H9 (cell line): ENCODE measurements around the gene TACC2. TPM values are rescaled to one million over a fixed set of nuclear protein-coding genes. Genes with fewer than 3 reads are reported as not detected.

Experiments
- DNase-seq: peaks from one replicate; pipeline ENCODE4 v3.0.0-alpha.2; 2017
- H2AFZ ChIP-seq: one replicate; pipeline ENCODE4 v1.6.1; 2013; ENCODE audit warnings: mild to moderate bottlenecking, low read length, control low read depth, moderate library complexity
- H2AK5ac ChIP-seq: 2 replicates; pipeline ENCODE4 v1.6.1; 2013; ENCODE audit warnings: low read length, control low read depth, mixed read lengths; ENCODE audit not compliant: insufficient read length
- H2BK120ac ChIP-seq: one replicate; pipeline ENCODE4 v1.6.1; 2013; ENCODE audit warnings: low read depth, mild to moderate bottlenecking, low read length, control low read depth, inconsistent platforms; ENCODE audit not compliant: poor library complexity, severe bottlenecking
- H2BK12ac ChIP-seq: 2 replicates; pipeline ENCODE4 v1.6.1; 2013; ENCODE audit warnings: low read length, control low read depth, mixed read lengths, low read depth; ENCODE audit not compliant: insufficient read length
- H2BK15ac ChIP-seq: 2 replicates; pipeline ENCODE4 v1.6.1; 2013; ENCODE audit warnings: low read depth, low read length, control low read depth
- H2BK20ac ChIP-seq: one replicate; pipeline ENCODE4 v1.6.1; 2013; ENCODE audit warnings: low read depth, mild to moderate bottlenecking, low read length, control low read depth, inconsistent platforms; ENCODE audit not compliant: poor library complexity, severe bottlenecking
- H2BK5ac ChIP-seq: 2 replicates; pipeline ENCODE4 v1.6.1; 2013; ENCODE audit warnings: low read length, control low read depth, mixed read lengths; ENCODE audit not compliant: insufficient read length
- H3K14ac ChIP-seq: 2 replicates; pipeline ENCODE4 v1.6.1; 2013; ENCODE audit warnings: low read length, control low read depth; ENCODE audit not compliant: insufficient read depth
- H3K18ac ChIP-seq: 2 replicates; pipeline ENCODE4 v1.6.1; 2013; ENCODE audit warnings: low read depth, mild to moderate bottlenecking, mixed read lengths, low read length, control low read depth; ENCODE audit not compliant: insufficient read length
- H3K23ac ChIP-seq: 2 replicates; pipeline ENCODE4 v1.6.1; 2013; ENCODE audit warnings: low read length, control low read depth, mixed read lengths, low read depth; ENCODE audit not compliant: insufficient read length
- H3K23me2 ChIP-seq: 2 replicates; pipeline ENCODE4 v1.6.1; 2013; ENCODE audit warnings: low read depth, mild to moderate bottlenecking, mixed read lengths, low read length, control low read depth; ENCODE audit not compliant: insufficient read length, poor library complexity, severe bottlenecking
- H3K27ac ChIP-seq: 2 replicates; pipeline ENCODE4 v1.5.1; 2013; ENCODE audit warnings: low read length, control low read depth, mixed read lengths, low read depth; ENCODE audit not compliant: insufficient read length
- H3K27me3 ChIP-seq: 2 replicates; pipeline ENCODE4 v1.6.1; 2013; ENCODE audit warnings: low read length, control low read depth, inconsistent platforms; ENCODE audit not compliant: insufficient read depth
- H3K4ac ChIP-seq: 2 replicates; pipeline ENCODE4 v1.6.1; 2013; ENCODE audit warnings: low read depth, mild to moderate bottlenecking, control low read depth, inconsistent platforms, low read length, moderate library complexity
- H3K4me1 ChIP-seq: 2 replicates; pipeline ENCODE4 v1.6.1; 2013; ENCODE audit warnings: low read length, control low read depth, inconsistent platforms; ENCODE audit not compliant: insufficient read depth
- H3K4me2 ChIP-seq: 2 replicates; pipeline ENCODE4 v1.6.1; 2013; ENCODE audit warnings: low read length, control low read depth, mixed read lengths; ENCODE audit not compliant: insufficient read length, insufficient read depth
- H3K56ac ChIP-seq: 2 replicates; pipeline ENCODE4 v1.6.1; 2013; ENCODE audit warnings: low read depth, mild to moderate bottlenecking, mixed read lengths, low read length, control low read depth; ENCODE audit not compliant: insufficient read length
- H3K79me1 ChIP-seq: 2 replicates; pipeline ENCODE4 v1.6.1; 2013; ENCODE audit warnings: low read depth, mild to moderate bottlenecking, moderate library complexity, low read length, control low read depth, inconsistent platforms; ENCODE audit not compliant: insufficient read depth, poor library complexity, severe bottlenecking
- H3K79me2 ChIP-seq: 2 replicates; pipeline ENCODE4 v1.6.1; 2013; ENCODE audit warnings: low read length, control low read depth, inconsistent platforms; ENCODE audit not compliant: insufficient read depth
- H3K9ac ChIP-seq: 2 replicates; pipeline ENCODE4 v1.6.1; 2013; ENCODE audit warnings: low read length, control low read depth, mixed read lengths; ENCODE audit not compliant: insufficient read length; ENCODE audit errors: extremely low read depth
- H3K9me3 ChIP-seq: one replicate; pipeline ENCODE4 v1.6.1; 2013; ENCODE audit warnings: low read depth, low read length, inconsistent platforms; ENCODE audit not compliant: control insufficient read depth
- H3T11ph ChIP-seq: one replicate; pipeline ENCODE4 v1.6.1; 2013; ENCODE audit warnings: mild to moderate bottlenecking, low read length, control low read depth, inconsistent platforms
- H4K20me1 ChIP-seq: one replicate; pipeline ENCODE4 v1.6.1; 2013; ENCODE audit not compliant: control insufficient read depth, insufficient read length, insufficient read depth
- H4K5ac ChIP-seq: 2 replicates; pipeline ENCODE4 v1.6.1; 2013; ENCODE audit warnings: low read depth, mild to moderate bottlenecking, mixed read lengths, low read length, control low read depth; ENCODE audit not compliant: insufficient read length
- H4K8ac ChIP-seq: replicated peaks from 2 replicates; pipeline ENCODE4 v1.6.1; 2013; ENCODE audit warnings: low read length, control low read depth, mixed read lengths, low read depth; ENCODE audit not compliant: insufficient read length
- H4K91ac ChIP-seq: 2 replicates; pipeline ENCODE4 v1.6.1; 2013; ENCODE audit warnings: low read depth, mild to moderate bottlenecking, moderate library complexity, mixed read lengths, low read length, control low read depth; ENCODE audit not compliant: insufficient read length
- H3K27ac Mint-ChIP-seq, 3 experiments: 2 replicates in 2 of 3; 3 replicates in 1 of 3; pipeline ENCODE4 v1.8.0; 2020 to 2021; ENCODE audit warnings: mixed read lengths in 3 of 3, mild to moderate bottlenecking in 1 of 3, moderate library complexity in 1 of 3
- H3K27me3 Mint-ChIP-seq: 2 replicates; pipeline ENCODE4 v1.8.0; 2021; ENCODE audit warnings: low read depth, mild to moderate bottlenecking, moderate library complexity, mixed read lengths
- H3K36me3 Mint-ChIP-seq, 3 experiments: 2 replicates in 2 of 3; 3 replicates in 1 of 3; pipeline ENCODE4 v1.8.0; 2020 to 2021; ENCODE audit warnings: low read depth in 3 of 3, mixed read lengths in 3 of 3; ENCODE audit not compliant: insufficient read depth in 1 of 3
- H3K4me1 Mint-ChIP-seq, 2 experiments: 2 replicates each; pipeline ENCODE4 v1.8.0; 2020; ENCODE audit warnings: mixed read lengths in 2 of 2
- H3K4me3 Mint-ChIP-seq, 2 experiments: 2 replicates in 1 of 2; 3 replicates in 1 of 2; pipeline ENCODE4 v1.8.0; 2020 to 2021; ENCODE audit warnings: mild to moderate bottlenecking in 2 of 2, mixed read lengths in 2 of 2, moderate library complexity in 1 of 2
- H3K9me3 Mint-ChIP-seq, 2 experiments: 2 replicates in 1 of 2; 3 replicates in 1 of 2; pipeline ENCODE4 v1.8.0; 2020; ENCODE audit warnings: mild to moderate bottlenecking in 2 of 2, mixed read lengths in 2 of 2, moderate library complexity in 1 of 2
- WGBS: extraction: QIAGEN DNeasy Blood & Tissue Kit; methylation state at CpG from one replicate; pipeline ENCODE4 v1.1.7; 2013; ENCODE audit warnings: missing lambda C conversion rate, low lambda C conversion rate, mixed read lengths; ENCODE audit not compliant: insufficient read length; ENCODE audit errors: extremely low coverage; 5-methylcytosine and 5-hydroxymethylcytosine counted together
- total RNA-seq: library from RNA; stranded (reverse); gene quantifications from 2 replicates; pipeline ENCODE4 v1.2.1, GENCODE V29; 2021
- TF ChIP-seq, protein P1 (sequence below): fragments of 200-600 bp; sonication (generic); conservative IDR thresholded peaks from 3 replicates; pipeline ENCODE4 v1.8.0; 2021; ENCODE audit warnings: antibody characterized with exemption, mild to moderate bottlenecking

Gene TACC2
- total RNA-seq, 1 experiment from 2014 or later = 58.1 TPM

DNA sequence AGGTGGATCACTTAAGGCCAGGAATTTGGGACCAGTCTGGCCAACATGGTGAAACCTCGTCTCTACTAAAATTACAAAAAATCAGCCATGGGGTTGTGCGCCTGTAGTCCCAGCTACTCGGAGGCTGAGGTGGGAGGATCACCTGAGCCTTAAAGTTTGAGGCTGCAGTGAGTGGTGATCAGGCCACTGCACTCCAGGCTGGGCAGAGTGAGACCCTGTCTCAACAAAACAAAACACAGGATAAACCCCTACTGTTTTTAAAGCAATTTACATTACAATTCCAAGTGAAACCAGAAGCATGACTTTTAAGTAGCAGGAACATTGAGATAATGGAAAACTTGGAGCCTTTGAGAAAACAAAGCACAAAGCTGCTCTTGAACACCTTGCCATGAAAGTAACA, 189.7 kb downstream of the TACC2 start:
- H3K14ac ChIP-seq = no peak overlapping the region
- no peak overlapping the region for H2BK120ac ChIP-seq
- Mint-ChIP-seq H3K9me3 (no peaks in the 10 kb centered on the region), H3K27me3 (no peaks in the 10 kb centered on the region), H3K4me3 (peak overlapping the region in 1 of 2 experiments; percentile 47; a peak in 2 of 5 replicates), H3K27ac (peak overlapping the region; percentile 51 to 91 (median 90)), H3K36me3 (no peaks in the 10 kb centered on the region; a peak in 2 of 7 replicates), H3K4me1 (peaks cover 75 to 87% of the 10 kb centered on the region in 2 experiments)
- H2AK5ac ChIP-seq = no peak overlapping the region
- peak overlapping the region; percentile 96 for H3K27ac ChIP-seq
- WGBS = no CpG with 5 or more reads among the region's 3 CpGs
- H3K4me1 ChIP-seq = peaks cover 31% of the 10 kb centered on the region
- no peak overlapping the region for H2AFZ ChIP-seq
- no peak overlapping the region for H4K8ac ChIP-seq
- H3K27me3 ChIP-seq = no peaks in the 10 kb centered on the region
- H3K18ac ChIP-seq = peak overlapping the region; percentile 5
- no peak overlapping the region; the same call in 1 of the 2 replicates for H3K4ac ChIP-seq
- H3K56ac ChIP-seq = no peak overlapping the region
- TF ChIP-seq, protein P1, sequence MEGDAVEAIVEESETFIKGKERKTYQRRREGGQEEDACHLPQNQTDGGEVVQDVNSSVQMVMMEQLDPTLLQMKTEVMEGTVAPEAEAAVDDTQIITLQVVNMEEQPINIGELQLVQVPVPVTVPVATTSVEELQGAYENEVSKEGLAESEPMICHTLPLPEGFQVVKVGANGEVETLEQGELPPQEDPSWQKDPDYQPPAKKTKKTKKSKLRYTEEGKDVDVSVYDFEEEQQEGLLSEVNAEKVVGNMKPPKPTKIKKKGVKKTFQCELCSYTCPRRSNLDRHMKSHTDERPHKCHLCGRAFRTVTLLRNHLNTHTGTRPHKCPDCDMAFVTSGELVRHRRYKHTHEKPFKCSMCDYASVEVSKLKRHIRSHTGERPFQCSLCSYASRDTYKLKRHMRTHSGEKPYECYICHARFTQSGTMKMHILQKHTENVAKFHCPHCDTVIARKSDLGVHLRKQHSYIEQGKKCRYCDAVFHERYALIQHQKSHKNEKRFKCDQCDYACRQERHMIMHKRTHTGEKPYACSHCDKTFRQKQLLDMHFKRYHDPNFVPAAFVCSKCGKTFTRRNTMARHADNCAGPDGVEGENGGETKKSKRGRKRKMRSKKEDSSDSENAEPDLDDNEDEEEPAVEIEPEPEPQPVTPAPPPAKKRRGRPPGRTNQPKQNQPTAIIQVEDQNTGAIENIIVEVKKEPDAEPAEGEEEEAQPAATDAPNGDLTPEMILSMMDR = no peak
- H4K20me1 ChIP-seq = no peaks in the 10 kb centered on the region
- no peak for DNase-seq
- peaks cover 7% of the 10 kb centered on the region; the same call in 1 of the 2 replicates for H3K79me2 ChIP-seq
- no peak overlapping the region for H4K5ac ChIP-seq
- no peaks in the 10 kb centered on the region for H3K23me2 ChIP-seq
- H3K9me3 ChIP-seq = no peaks in the 10 kb centered on the region
- no peak overlapping the region for H3T11ph ChIP-seq
- no peak overlapping the region for H2BK15ac ChIP-seq
- no peak overlapping the region for H3K23ac ChIP-seq
- no peak overlapping the region for H2BK12ac ChIP-seq
- peak overlapping the region; percentile 15 for H3K4me2 ChIP-seq
- H2BK20ac ChIP-seq = no peak overlapping the region
- no peak overlapping the region for H3K9ac ChIP-seq
- peaks cover 2% of the 10 kb centered on the region for H3K79me1 ChIP-seq
- no peak overlapping the region for H2BK5ac ChIP-seq
- no peak overlapping the region for H4K91ac ChIP-seq
